Muscle layer of colon (tissue), 2 donors: ENCODE measurements around the gene VSTM2B.
A peak's percentile ranks its signal among the peaks of the same experiment; 100 is the strongest.

Source experiments
- H3K27ac ChIP-seq: one replicate; pipeline ENCODE4 v1.7.0; 2013; ENCODE audit warnings: low read depth, mild to moderate bottlenecking, low read length, moderate library complexity
- H3K27me3 ChIP-seq, 2 donors: one replicate each; pipeline ENCODE4 v1.7.0; 2013; ENCODE audit warnings: low read length in 2 of 2, mild to moderate bottlenecking in 2 of 2; ENCODE audit not compliant: insufficient read depth in 2 of 2, control insufficient read depth in 1 of 2
- H3K36me3 ChIP-seq: one replicate; pipeline ENCODE4 v1.7.0; 2013; ENCODE audit warnings: mild to moderate bottlenecking, low read length; ENCODE audit not compliant: insufficient read depth
- H3K4me1 ChIP-seq: one replicate; pipeline ENCODE4 v1.7.0; 2013; ENCODE audit warnings: mild to moderate bottlenecking, low read length; ENCODE audit not compliant: insufficient read depth
- H3K4me3 ChIP-seq, 2 donors: one replicate each; pipeline ENCODE4 v1.7.0; 2013; ENCODE audit warnings: low read length in 2 of 2, low read depth in 1 of 2, mild to moderate bottlenecking in 1 of 2, moderate library complexity in 1 of 2
- H3K9ac ChIP-seq: one replicate; pipeline ENCODE4 v1.7.0; 2013; ENCODE audit warnings: low read length
- H3K9me3 ChIP-seq: one replicate; pipeline ENCODE4 v1.7.0; 2013; ENCODE audit warnings: mild to moderate bottlenecking, low read length
- donor health status: abdominal sarcoma.
- donor health status: Adenocarcinoma of cecum.

VSTM2B gene

DNA sequence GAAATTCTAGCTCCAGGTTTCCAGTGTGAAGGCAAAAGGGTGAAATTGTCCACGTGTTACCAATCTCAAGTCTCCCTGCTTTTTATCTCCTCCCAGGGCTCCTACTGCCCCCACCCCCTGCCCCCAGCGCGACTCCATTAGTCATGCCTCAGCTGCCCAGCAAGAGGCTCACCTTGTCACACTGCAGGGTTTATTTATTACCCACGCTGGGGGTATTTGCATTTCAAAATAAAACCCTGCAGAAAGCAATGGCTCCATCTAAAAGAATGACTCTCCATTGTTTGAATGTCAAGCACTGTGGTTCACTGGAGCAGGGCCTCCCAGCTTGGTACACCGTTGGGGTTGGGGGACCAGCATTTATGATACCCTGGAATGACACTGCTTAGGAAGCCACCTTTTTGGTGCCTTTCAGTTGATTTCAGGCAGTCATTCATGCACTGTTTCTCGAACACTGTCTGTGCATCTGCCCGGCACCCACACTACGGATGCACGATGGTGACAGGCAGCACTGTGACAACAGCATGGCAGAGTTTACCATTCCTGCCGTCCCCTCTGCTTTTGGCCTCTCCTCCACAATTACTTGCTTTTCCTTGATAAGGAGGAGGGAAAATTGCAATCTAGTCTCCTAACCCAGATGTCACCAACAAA lies 70.4 kb downstream of the VSTM2B start:
- Histone ChIP-seq H3K4me1 (no peaks in the 10 kb centered on the region), H3K36me3 (no peaks in the 10 kb centered on the region), H3K4me3 (no peak overlapping the region), H3K9me3 (no peaks in the 10 kb centered on the region), H3K27ac (no peak overlapping the region), H3K27me3 (peaks cover 0 to 11% of the 10 kb centered on the region in 2 donors), H3K9ac (no peak overlapping the region)

DNA sequence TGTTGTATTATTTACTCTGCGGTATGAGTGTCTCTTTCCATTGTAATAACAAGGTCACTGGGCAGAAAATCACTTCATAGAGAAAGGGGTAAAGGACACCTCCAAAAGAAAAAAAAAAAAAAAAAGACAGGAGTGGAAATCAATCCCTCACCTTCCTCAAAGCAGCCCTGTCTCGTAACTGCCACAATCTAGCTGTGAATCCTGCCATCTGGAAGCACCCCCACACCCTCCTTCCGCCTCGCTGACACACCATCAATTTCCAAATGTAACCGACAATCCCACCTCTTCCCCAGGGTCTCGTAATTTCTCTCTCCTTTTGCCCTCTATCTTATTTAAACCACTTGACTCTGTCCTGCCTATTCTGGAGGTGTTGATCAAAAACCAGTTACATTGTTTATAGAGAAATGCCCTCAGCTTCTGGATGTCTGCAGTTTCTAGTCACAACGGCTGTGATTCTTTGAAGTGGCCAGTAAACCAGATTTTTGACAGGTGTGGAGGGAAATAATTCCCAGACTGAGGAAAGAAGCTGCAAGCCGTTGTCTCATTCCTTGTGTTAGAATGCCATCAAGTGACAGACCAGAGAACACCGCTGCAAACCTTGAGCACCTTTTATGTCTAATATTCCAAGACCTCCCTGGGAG lies 71.2 kb downstream of the VSTM2B start:
- no peaks in the 10 kb centered on the region for H3K36me3 ChIP-seq
- H3K4me3 ChIP-seq = no peak overlapping the region
- H3K27ac ChIP-seq = no peak overlapping the region
- no peak overlapping the region for H3K9ac ChIP-seq
- no peaks in the 10 kb centered on the region for H3K4me1 ChIP-seq
- H3K27me3 ChIP-seq = peaks cover 0 to 11% of the 10 kb centered on the region in 2 donors
- no peaks in the 10 kb centered on the region for H3K9me3 ChIP-seq

GRCh38 chr19:29598036-29598435 lies 72.2 kb downstream of the VSTM2B start:
- peaks cover 0 to 11% of the 10 kb centered on the region in 2 donors for H3K27me3 ChIP-seq
- H3K27ac ChIP-seq = no peak overlapping the region
- H3K4me1 ChIP-seq = no peaks in the 10 kb centered on the region
- H3K36me3 ChIP-seq = no peaks in the 10 kb centered on the region
- H3K9ac ChIP-seq = no peak overlapping the region
- H3K9me3 ChIP-seq = no peaks in the 10 kb centered on the region
- no peak overlapping the region for H3K4me3 ChIP-seq

DNA sequence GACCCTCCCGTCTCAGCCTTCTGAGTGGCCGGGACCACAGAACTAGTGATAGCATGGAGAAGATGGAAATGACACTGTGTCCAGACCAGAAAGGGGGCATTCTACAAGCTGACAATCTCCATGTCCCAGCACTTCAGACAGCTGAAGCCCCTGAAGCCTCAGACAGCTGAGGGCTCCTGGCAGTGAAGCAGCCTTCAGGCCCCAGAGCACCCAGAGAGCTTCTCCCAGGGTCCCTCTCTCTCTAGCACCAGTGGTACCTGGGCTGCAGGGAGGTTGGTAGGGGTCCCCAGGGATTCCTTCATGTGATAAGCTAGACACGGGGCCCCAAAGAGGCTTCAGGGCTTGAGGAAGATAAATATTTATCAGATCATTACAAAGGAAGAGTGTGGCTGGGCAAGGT lies 72.7 kb downstream of the VSTM2B start:
- H3K4me1 ChIP-seq = no peaks in the 10 kb centered on the region
- peaks cover 0 to 11% of the 10 kb centered on the region in 2 donors for H3K27me3 ChIP-seq
- no peaks in the 10 kb centered on the region for H3K9me3 ChIP-seq
- no peaks in the 10 kb centered on the region for H3K36me3 ChIP-seq
- no peak overlapping the region for H3K9ac ChIP-seq
- H3K27ac ChIP-seq = no peak overlapping the region
- H3K4me3 ChIP-seq = no peak overlapping the region

DNA sequence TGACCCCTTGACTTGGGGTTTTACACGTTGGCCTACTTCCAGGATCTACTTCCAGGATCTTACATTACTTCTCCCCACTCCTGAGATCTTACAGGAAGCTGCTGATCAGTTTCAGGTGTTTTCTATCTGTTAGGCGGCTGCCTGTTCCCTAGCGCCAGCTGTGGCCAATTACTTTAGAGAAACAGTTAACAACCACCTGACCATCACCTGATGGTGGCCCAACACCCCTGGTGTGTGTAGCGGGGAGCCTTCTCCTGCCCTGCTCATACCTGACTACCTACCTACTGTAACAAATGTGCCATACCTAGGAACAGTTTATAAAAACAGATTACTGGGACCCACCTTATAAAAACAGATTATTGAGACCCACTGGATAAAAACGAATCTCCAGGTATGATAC lies 77.5 kb downstream of the VSTM2B start:
- H3K27me3 ChIP-seq = no peaks in the 10 kb centered on the region
- no peak overlapping the region for H3K27ac ChIP-seq
- no peaks in the 10 kb centered on the region for H3K9me3 ChIP-seq
- no peak overlapping the region for H3K9ac ChIP-seq
- no peaks in the 10 kb centered on the region for H3K36me3 ChIP-seq
- H3K4me3 ChIP-seq = no peak overlapping the region
- H3K4me1 ChIP-seq = peaks cover 9% of the 10 kb centered on the region

GRCh38 chr19:29605653-29606419 lies 80.0 kb downstream of the VSTM2B start, which contains the start of gene POP4:
POP4 (plus strand) TSS chr19:29606283; CDS start chr19:29606319, 36 bp downstream.
- Histone ChIP-seq H3K9ac (peak within 1 kb of the TSS; percentile 89), H3K27ac (peak within 1 kb of the TSS; percentile 97), H3K27me3 (no peaks in the 10 kb centered on the region), H3K36me3 (peaks cover 14% of the 10 kb centered on the region), H3K4me3 (peak within 1 kb of the TSS; percentile 93 to 99), H3K4me1 (peaks cover 9% of the 10 kb centered on the region), H3K9me3 (no peaks in the 10 kb centered on the region)

DNA sequence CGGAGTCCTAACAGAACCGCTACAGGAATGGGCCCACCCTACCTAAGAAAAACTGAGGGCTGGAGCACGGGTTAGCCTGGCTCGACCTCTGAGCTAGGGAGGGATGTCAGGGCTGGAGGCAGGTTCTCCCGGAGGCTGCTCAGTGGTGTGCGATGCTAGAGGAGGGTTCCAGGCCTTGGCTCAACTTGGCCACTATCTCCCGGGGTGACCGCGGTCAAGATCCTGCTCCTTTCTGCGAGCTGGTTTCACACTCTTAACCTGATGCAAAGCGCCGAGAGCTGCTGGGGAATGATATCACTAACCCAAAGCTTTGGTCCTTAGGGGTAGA lies 80.6 kb downstream of the VSTM2B start:
- H3K9me3 ChIP-seq = no peaks in the 10 kb centered on the region
- H3K9ac ChIP-seq = peak overlapping the region; percentile 89
- peak overlapping the region; percentile 97 for H3K27ac ChIP-seq
- peaks cover 9% of the 10 kb centered on the region for H3K4me1 ChIP-seq
- peaks cover 18% of the 10 kb centered on the region for H3K36me3 ChIP-seq
- peak overlapping the region; percentile 93 to 99 for H3K4me3 ChIP-seq
- no peaks in the 10 kb centered on the region for H3K27me3 ChIP-seq

DNA sequence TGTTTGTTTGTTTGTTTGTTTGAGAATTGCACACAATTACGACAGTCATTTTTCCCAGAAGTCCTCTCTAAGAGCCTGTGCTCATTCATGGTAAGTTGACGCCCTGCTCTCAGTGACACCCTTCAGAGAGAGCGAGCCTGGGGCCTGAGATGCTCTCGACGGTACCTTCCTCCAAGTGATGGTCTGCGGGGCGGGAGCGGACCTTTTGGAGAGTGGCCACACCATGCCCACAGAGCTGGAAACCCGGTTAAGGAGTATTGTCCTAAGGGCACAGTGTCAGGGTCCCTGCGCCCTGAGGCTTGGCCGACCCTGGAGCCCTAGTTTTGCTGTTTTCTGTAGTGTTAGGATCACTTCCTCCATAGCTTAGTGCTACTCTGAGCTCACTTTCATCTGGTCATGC lies 83.8 kb downstream of the VSTM2B start:
- peaks cover 9% of the 10 kb centered on the region for H3K4me1 ChIP-seq
- H3K36me3 ChIP-seq = peaks cover 48% of the 10 kb centered on the region
- H3K4me3 ChIP-seq = no peak overlapping the region
- H3K27ac ChIP-seq = no peak overlapping the region
- no peak overlapping the region for H3K9ac ChIP-seq
- no peaks in the 10 kb centered on the region for H3K9me3 ChIP-seq
- no peaks in the 10 kb centered on the region for H3K27me3 ChIP-seq

- Histone ChIP-seq H3K4me1 (peaks cover 9% of the 10 kb centered on the region), H3K4me3 (no peak overlapping the region), H3K36me3 (peaks cover 49% of the 10 kb centered on the region)
These were observed 84.4 kb downstream of the VSTM2B start for GRCh38 chr19:29610213-29610573.

DNA sequence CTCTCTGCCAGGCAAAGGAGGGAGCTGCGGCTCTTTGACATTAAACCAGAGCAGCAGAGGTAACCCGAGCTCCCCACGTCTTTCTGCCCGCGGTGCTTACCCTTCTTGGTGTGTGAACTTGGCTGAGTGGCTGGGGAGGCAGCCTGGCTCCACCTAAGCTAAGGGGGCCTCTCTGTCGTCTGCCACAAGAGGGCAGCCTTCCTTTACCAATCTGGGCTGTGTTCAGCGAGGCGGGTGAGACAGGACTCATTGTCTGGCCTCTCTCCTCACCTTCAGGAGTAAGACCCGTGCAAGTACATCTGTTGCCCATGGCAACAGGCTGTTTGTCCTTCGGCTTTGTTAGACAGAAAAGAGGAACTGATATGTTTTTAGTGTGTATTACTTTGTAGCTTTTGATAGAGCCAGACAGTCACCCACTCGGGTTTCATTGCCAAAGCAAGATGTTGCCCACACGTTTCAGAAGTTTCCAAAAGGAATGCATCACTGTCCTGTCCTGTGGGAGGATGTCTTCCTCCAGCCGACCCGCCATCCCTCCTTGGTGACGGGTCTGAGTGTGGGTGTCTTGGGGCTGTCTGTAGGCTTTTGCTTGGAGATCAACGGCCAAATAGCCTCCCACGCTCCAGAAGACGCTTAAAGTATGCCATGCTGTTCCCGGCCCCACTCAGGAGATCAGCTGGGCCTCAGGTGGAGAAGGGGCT lies 84.9 kb downstream of the VSTM2B start:
- peaks cover 9% of the 10 kb centered on the region for H3K4me1 ChIP-seq
- no peaks in the 10 kb centered on the region for H3K9me3 ChIP-seq
- no peaks in the 10 kb centered on the region for H3K27me3 ChIP-seq
- no peak overlapping the region for H3K27ac ChIP-seq
- no peak overlapping the region for H3K9ac ChIP-seq
- peaks cover 54% of the 10 kb centered on the region for H3K36me3 ChIP-seq
- H3K4me3 ChIP-seq = no peak overlapping the region

More at GRCh38 chr19:29610213-29610573, 84.4 kb downstream of the VSTM2B start:
- no peak overlapping the region for H3K27ac ChIP-seq
- no peak overlapping the region for H3K9ac ChIP-seq
- no peaks in the 10 kb centered on the region for H3K9me3 ChIP-seq
- H3K27me3 ChIP-seq = no peaks in the 10 kb centered on the region

GRCh38 chr19:29612121-29612520 lies 86.3 kb downstream of the VSTM2B start:
- Histone ChIP-seq H3K9ac (no peak overlapping the region), H3K27me3 (no peaks in the 10 kb centered on the region), H3K4me3 (no peak overlapping the region), H3K4me1 (peaks cover 2% of the 10 kb centered on the region), H3K9me3 (no peaks in the 10 kb centered on the region), H3K27ac (no peak overlapping the region), H3K36me3 (peaks cover 54% of the 10 kb centered on the region)
